ENCODE measurements around the gene ADAM10. TPM values are rescaled to one million over a fixed set of nuclear protein-coding genes. Genes with fewer than 3 reads are reported as not detected.
"Not testable (repeated sequence)": the region's sequence is repeated elsewhere in the genome, so short reads cannot be mapped to it uniquely, and the experiment has no call there.

Gene ADAM10
- total RNA-seq = 10 to 100 TPM; 85.3 to 93.0 TPM

GRCh38 chr15:58749532-58750337, at the start of gene ADAM10:
Gene ADAM10, minus strand, starts transcription at chr15:58749707. Its CDS starts 173 bp downstream, at chr15:58749534.
- H3K27ac Mint-ChIP-seq = peak within 1 kb of the TSS; percentile 94
- no peaks in the 10 kb centered on the region for H3K27me3 Mint-ChIP-seq
- peaks cover 22% of the 10 kb centered on the region for H3K4me1 Mint-ChIP-seq
- H3K9me3 Mint-ChIP-seq = no peaks in the 10 kb centered on the region
- peaks cover 12% of the 10 kb centered on the region for H3K36me3 Mint-ChIP-seq (ENCODE audit: low read depth)
- ATAC-seq (replicated peaks) = peak; percentile 93
- peak within 1 kb of the TSS; percentile 97 for H3K4me3 Mint-ChIP-seq

- H3K36me3 Mint-ChIP-seq (ENCODE audit: low read depth) = peaks cover 14% of the 10 kb centered on the region
- peaks cover 24% of the 10 kb centered on the region for H3K4me1 Mint-ChIP-seq
- H3K9me3 Mint-ChIP-seq = no peaks in the 10 kb centered on the region
- H3K27ac Mint-ChIP-seq = no peak overlapping the region
- H3K27me3 Mint-ChIP-seq = no peaks in the 10 kb centered on the region
- no peak overlapping the region for H3K4me3 Mint-ChIP-seq
- no peak for ATAC-seq (replicated peaks)
These were observed 48.0 kb upstream of the ADAM10 start for GRCh38 chr15:58797505-58797904.

GRCh38 chr15:58795825-58796224, 46.3 kb upstream of the ADAM10 start:
- Mint-ChIP-seq H3K27ac (no peak overlapping the region), H3K4me3 (no peak overlapping the region)
- ATAC-seq (replicated peaks) = peak; percentile 80

GRCh38 chr15:58793862-58794261, 44.4 kb upstream of the ADAM10 start:
- no peak for ATAC-seq (replicated peaks)

More at GRCh38 chr15:58795825-58796224, 46.3 kb upstream of the ADAM10 start:
- no peaks in the 10 kb centered on the region for H3K27me3 Mint-ChIP-seq
- H3K9me3 Mint-ChIP-seq = no peaks in the 10 kb centered on the region
- H3K4me1 Mint-ChIP-seq = peaks cover 24% of the 10 kb centered on the region
- peaks cover 14% of the 10 kb centered on the region for H3K36me3 Mint-ChIP-seq (ENCODE audit: low read depth)

GRCh38 chr15:58788056-58788710, 38.7 kb upstream of the ADAM10 start:
- H3K9me3 Mint-ChIP-seq = no peaks in the 10 kb centered on the region
- no peaks in the 10 kb centered on the region for H3K27me3 Mint-ChIP-seq
- H3K4me1 Mint-ChIP-seq = no peaks in the 10 kb centered on the region
- H3K27ac Mint-ChIP-seq = no peak overlapping the region
- ATAC-seq (replicated peaks) = no peak
- peaks cover 29% of the 10 kb centered on the region for H3K36me3 Mint-ChIP-seq (ENCODE audit: low read depth)
- no peak overlapping the region for H3K4me3 Mint-ChIP-seq

More at GRCh38 chr15:58793862-58794261, 44.4 kb upstream of the ADAM10 start:
- peak overlapping the region; percentile 9 for H3K27ac Mint-ChIP-seq
- no peak overlapping the region for H3K4me3 Mint-ChIP-seq
- H3K4me1 Mint-ChIP-seq = peaks cover 19% of the 10 kb centered on the region
- H3K36me3 Mint-ChIP-seq (ENCODE audit: low read depth) = peaks cover 22% of the 10 kb centered on the region
- H3K27me3 Mint-ChIP-seq = no peaks in the 10 kb centered on the region
- no peaks in the 10 kb centered on the region for H3K9me3 Mint-ChIP-seq

- no peak overlapping the region for H3K4me3 Mint-ChIP-seq
- ATAC-seq (replicated peaks) = no peak
- no peaks in the 10 kb centered on the region for H3K9me3 Mint-ChIP-seq
- H3K36me3 Mint-ChIP-seq (ENCODE audit: low read depth) = peaks cover 20% of the 10 kb centered on the region
- no peaks in the 10 kb centered on the region for H3K4me1 Mint-ChIP-seq
- H3K27me3 Mint-ChIP-seq = no peaks in the 10 kb centered on the region
- H3K27ac Mint-ChIP-seq = no peak overlapping the region
These were observed 35.8 kb upstream of the ADAM10 start for GRCh38 chr15:58785355-58785754.

- peaks cover 23% of the 10 kb centered on the region for H3K36me3 Mint-ChIP-seq (ENCODE audit: low read depth)
- no peaks in the 10 kb centered on the region for H3K9me3 Mint-ChIP-seq
- H3K4me1 Mint-ChIP-seq = peaks cover 5% of the 10 kb centered on the region
- H3K27ac Mint-ChIP-seq = no peak overlapping the region
- no peaks in the 10 kb centered on the region for H3K27me3 Mint-ChIP-seq
- no peak for ATAC-seq (replicated peaks)
- no peak overlapping the region for H3K4me3 Mint-ChIP-seq
These were observed 30.0 kb upstream of the ADAM10 start for GRCh38 chr15:58779554-58779953.

GRCh38 chr15:58777107-58777506, 27.6 kb upstream of the ADAM10 start:
- H3K27ac Mint-ChIP-seq = peak overlapping the region; percentile 13
- no peaks in the 10 kb centered on the region for H3K27me3 Mint-ChIP-seq
- peak overlapping the region; percentile 25 for H3K4me3 Mint-ChIP-seq
- peaks cover 11% of the 10 kb centered on the region for H3K4me1 Mint-ChIP-seq
- peaks cover 23% of the 10 kb centered on the region for H3K36me3 Mint-ChIP-seq (ENCODE audit: low read depth)
- ATAC-seq (replicated peaks) = no peak
- H3K9me3 Mint-ChIP-seq = no peaks in the 10 kb centered on the region

GRCh38 chr15:58775402-58775801, 25.9 kb upstream of the ADAM10 start:
- H3K27ac Mint-ChIP-seq = no peak overlapping the region
- H3K4me1 Mint-ChIP-seq = peaks cover 11% of the 10 kb centered on the region
- peaks cover 17% of the 10 kb centered on the region for H3K36me3 Mint-ChIP-seq (ENCODE audit: low read depth)
- no peak for ATAC-seq (replicated peaks)
- no peak overlapping the region for H3K4me3 Mint-ChIP-seq
- H3K9me3 Mint-ChIP-seq = no peaks in the 10 kb centered on the region
- H3K27me3 Mint-ChIP-seq = no peaks in the 10 kb centered on the region

GRCh38 chr15:58773024-58773423, 23.5 kb upstream of the ADAM10 start:
- H3K9me3 Mint-ChIP-seq = no peaks in the 10 kb centered on the region
- H3K27me3 Mint-ChIP-seq = no peaks in the 10 kb centered on the region
- H3K4me1 Mint-ChIP-seq = peaks cover 11% of the 10 kb centered on the region
- no peak for ATAC-seq (replicated peaks)
- peaks cover 5% of the 10 kb centered on the region for H3K36me3 Mint-ChIP-seq (ENCODE audit: low read depth)
- H3K27ac Mint-ChIP-seq = peak overlapping the region; percentile 88
- no peak overlapping the region for H3K4me3 Mint-ChIP-seq

GRCh38 chr15:58771621-58772250, 22.2 kb upstream of the ADAM10 start:
- peaks cover 5% of the 10 kb centered on the region for H3K4me1 Mint-ChIP-seq
- no peaks in the 10 kb centered on the region for H3K27me3 Mint-ChIP-seq
- no peaks in the 10 kb centered on the region for H3K9me3 Mint-ChIP-seq
- H3K4me3 Mint-ChIP-seq = no peak overlapping the region
- H3K27ac Mint-ChIP-seq = peak overlapping the region; percentile 88
- no peaks in the 10 kb centered on the region for H3K36me3 Mint-ChIP-seq (ENCODE audit: low read depth)
- peak; percentile 1 for ATAC-seq (replicated peaks)

- Mint-ChIP-seq H3K4me1 (peaks cover 5% of the 10 kb centered on the region), H3K27me3 (no peaks in the 10 kb centered on the region), H3K9me3 (peaks cover 3% of the 10 kb centered on the region), H3K27ac (peak within 1 kb of the TSS; percentile 88), H3K4me3 (no peak within 1 kb of the TSS), H3K36me3 (ENCODE audit: low read depth) (no peaks in the 10 kb centered on the region)
- peak; percentile 96 for ATAC-seq (replicated peaks)
These were observed 21.5 kb upstream of the ADAM10 start, which contains the start of gene MINDY2 for GRCh38 chr15:58770857-58771620. Gene MINDY2, plus strand, starts transcription at chr15:58771302. Its CDS starts 94 bp downstream, at chr15:58771396.

- peak; percentile 28 for ATAC-seq (replicated peaks)
- Mint-ChIP-seq H3K27ac (peak overlapping the region; percentile 88), H3K4me3 (no peak overlapping the region)
These were observed 21.0 kb upstream of the ADAM10 start for GRCh38 chr15:58770519-58770856.

GRCh38 chr15:58768601-58769004, 19.1 kb upstream of the ADAM10 start:
- H3K36me3 Mint-ChIP-seq (ENCODE audit: low read depth); H3K27me3 Mint-ChIP-seq; H3K27ac Mint-ChIP-seq; H3K4me3 Mint-ChIP-seq; H3K4me1 Mint-ChIP-seq; H3K9me3 Mint-ChIP-seq; ATAC-seq (replicated peaks): not testable (repeated sequence)

More at GRCh38 chr15:58770519-58770856, 21.0 kb upstream of the ADAM10 start:
- Mint-ChIP-seq H3K9me3 (peaks cover 3% of the 10 kb centered on the region), H3K27me3 (no peaks in the 10 kb centered on the region), H3K4me1 (peaks cover 5% of the 10 kb centered on the region), H3K36me3 (ENCODE audit: low read depth) (no peaks in the 10 kb centered on the region)

Data from activated T-helper 17 cell treated with anti-CD3 and anti-CD28 coated beads, Interleukin-2, amount 50 U/mL, for 72 hours (primary cell).